GM18505 (cell line): ENCODE data around the gene KCTD1.

Experiments
- ATAC-seq: cut with Tn5 transposase; IDR thresholded peaks from one replicate; pipeline ENCODE4 v1.9.1; 2021; ENCODE audit not compliant: unreplicated experiment
- POLR2A ChIP-seq: IDR thresholded peaks from 4 replicates; pipeline ENCODE4 v1.6.1; 2011; ENCODE audit warnings: borderline replicate concordance; ENCODE audit not compliant: insufficient read depth, insufficient read length; ENCODE audit errors: extremely low read depth

The KCTD1 gene

DNA sequence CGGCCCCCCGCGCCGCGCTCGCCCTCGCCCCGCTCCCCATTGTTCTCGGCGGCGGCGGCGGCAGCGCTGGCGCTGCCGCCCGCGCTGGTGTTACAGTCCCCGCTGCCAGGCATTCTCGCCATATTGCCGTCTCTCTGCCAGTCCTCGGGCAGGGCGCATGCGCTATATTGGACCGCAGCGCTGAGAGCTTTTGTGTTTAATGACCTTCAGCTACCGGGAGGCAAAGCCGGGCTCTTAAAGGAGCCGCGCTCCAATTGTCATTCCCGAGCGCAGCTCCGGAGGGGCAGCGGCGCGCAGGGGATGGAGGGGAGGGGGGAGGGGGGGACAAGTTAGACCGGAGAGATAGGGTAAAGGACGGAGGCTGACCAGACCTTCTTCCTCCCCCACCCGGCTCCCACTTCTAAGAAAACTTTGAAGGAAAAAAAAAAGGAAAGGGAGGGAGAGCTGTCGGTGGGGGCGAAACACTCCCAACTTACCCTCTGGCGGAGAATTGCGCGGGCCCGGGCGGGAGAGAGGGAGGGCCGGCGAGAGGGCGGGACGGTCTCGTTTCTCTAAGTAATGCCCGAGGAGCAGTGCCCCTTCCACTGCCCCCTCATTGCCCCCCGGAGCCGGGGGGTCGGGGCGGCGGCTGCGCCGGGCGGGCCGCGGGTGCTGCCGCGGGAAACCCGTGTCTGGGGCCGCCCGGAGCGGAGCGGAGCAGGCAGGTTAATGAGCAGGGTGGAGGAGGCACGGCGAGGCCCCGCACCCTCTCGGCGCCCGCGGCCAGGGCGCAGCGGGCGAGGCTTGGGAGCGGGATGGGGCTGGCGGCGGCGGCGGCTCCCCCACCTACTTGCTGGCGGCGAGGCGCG, at the start of gene KCTD1:
Gene KCTD1 (minus strand): TSS at position 139 of the 848 bp plus-strand sequence. CDS start 17 bp downstream, at position 122.
- peak; percentile 54 for TF ChIP-seq POLR2A
- peak; percentile 44 for ATAC-seq

DNA sequence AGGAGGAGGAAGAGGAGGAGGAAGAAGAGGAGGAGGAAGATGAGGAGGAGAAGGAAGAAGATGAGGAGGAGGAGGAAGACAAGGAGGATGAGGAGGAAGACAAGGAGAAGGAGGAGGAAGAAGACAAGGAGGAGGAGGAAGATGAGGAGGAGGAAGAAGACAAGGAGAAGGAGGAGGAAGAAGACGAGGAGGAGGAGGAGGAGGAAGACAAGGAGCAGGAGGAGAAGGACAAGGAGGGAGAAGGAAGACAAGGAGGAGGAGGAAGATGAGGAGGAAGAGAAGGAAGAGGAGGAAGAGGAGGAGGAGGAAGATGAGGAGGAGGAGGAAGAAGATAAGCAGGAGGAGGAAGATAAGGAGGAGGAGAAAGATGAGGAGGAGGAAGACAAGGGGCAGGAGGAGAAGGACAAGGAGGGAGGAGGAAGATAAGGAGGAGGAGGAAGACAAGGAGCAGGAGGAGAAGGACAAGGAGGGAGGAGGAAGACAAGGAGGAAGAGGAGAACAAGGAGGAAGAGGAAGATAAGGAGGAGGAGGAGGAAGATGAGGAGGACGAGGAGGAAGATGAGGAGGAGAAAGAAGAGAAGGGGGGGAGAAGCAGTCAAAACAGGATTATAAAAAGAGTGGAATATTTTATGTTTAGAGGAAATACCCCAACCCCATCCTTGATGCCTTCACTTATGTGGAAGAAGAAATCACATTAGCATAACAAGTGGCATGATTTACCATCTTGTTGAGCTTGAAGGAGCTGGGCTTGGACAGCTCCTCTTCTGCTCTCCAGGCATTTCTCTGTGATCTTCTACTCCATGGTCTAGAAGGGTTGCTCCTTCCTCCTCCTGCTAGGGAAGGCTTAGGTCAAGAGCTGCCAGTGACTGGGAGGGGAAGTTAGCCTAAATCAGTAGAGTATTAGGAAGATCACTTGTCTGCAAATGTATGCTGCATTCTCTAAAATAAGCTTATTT, 45.3 kb upstream of the KCTD1 start:
- no peak for ATAC-seq
- no peak for TF ChIP-seq POLR2A

DNA sequence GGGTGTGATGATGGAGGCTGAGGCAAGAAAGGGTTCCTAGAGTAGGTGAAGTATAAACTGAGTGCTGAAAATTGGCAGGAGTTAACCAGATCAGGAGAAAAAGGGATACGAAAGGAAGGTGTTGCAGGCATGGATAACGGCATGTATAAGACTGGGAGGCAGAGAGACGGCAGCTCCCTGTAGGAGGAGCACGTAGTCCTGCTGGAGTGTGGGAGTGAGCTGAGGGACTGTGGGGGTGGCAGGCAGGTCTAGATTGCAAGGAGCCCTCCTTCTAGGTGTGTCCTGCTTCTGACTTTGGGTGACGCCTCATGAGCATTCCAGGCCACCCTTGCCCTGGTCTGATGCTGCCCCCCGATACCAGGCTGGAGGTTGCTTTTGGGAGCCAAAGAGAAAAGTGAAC, 36.4 kb upstream of the KCTD1 start:
- TF ChIP-seq POLR2A = no peak
- ATAC-seq = no peak

DNA sequence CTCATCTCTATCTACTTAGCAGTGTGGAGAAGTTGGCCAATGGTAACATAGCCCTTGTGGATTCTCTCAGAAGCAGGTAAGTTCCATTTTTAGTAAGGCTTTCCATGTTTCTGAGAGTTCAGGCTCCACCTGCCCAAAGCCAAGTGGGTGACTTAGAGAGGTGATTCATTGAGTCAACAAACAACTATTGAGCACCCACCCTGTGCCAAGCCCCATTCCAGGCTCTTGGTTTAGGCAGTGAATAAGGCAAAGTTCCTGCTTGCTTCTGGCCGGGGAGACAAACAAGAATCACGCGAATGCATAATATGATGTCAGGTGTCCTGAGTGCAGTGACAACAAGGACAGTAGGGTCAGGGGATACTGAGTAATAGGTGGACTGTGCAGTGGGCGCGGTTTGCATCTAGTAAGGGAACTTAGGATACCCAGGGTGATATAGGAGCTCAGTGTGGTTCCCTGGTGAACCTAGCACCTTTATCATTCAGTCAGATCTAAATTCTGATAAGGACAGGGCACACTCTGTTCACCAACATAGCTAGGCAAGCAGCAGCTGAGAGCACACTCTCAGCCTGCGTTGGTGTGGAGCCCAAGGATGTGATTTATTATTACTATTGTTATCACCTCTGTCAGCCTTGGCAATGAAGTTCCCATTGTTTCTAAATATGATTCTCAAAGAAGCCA, 31.7 kb upstream of the KCTD1 start:
- no peak for TF ChIP-seq POLR2A
- no peak for ATAC-seq

DNA sequence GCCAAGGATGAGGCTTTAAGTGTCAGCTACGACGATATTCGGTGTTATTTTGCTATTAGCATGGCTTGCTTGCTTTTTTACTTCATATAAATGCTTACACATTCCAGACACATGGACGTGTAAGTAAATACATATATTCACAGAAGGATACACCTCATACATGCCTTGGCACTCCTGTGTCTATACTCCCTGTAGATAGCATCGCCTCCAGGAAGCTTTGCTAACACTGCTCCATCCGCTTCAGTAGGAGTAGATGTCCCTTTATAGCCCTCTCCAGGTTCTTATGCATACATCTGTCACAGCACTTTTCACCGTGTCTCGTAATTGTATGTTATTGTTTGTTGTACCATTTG, 27.5 kb upstream of the KCTD1 start:
- no peak for ATAC-seq
- no peak for TF ChIP-seq POLR2A

DNA sequence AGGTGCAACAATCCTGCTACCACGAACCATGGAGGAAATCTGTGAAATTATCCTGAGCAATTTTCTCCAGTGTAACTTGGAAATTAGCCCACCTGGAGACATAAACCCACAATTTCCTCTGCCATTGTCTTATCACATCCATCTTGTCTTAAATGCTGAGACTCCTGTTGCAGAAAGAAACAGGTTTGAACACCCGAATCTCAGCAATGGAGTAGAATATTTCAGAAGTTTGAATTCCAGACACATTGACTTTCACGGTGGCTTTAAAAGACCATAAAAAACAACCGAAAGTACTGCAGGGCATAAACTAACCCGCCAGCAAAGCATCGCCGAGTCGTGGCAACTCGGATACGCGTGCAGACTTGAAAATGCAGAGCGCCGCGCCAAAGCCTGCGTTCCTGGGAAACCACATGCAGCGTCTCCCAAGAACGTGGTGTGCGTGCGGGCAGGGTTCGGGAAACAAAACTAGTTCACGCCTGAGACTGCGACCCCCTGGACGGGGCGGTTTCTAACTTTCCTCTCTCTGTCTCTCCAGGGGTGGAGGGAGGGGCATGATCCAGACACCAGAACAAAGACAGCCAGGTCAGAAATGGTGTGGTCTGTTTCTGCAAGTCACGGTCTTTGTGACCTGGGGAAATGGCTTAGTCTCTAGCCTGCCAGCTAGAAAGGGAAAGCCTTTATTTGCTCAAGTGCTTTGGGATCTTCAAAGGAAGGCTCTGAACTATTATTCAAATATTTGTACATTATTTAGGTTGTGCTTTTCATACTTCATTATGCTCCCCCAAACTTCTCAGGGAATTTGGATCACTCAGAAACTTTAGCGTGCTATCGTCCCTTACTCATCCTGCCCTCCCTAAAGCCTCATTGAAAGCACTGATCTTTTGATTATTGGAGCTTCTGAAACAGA, 26.9 kb upstream of the KCTD1 start:
- no peak for ATAC-seq
- no peak for TF ChIP-seq POLR2A

DNA sequence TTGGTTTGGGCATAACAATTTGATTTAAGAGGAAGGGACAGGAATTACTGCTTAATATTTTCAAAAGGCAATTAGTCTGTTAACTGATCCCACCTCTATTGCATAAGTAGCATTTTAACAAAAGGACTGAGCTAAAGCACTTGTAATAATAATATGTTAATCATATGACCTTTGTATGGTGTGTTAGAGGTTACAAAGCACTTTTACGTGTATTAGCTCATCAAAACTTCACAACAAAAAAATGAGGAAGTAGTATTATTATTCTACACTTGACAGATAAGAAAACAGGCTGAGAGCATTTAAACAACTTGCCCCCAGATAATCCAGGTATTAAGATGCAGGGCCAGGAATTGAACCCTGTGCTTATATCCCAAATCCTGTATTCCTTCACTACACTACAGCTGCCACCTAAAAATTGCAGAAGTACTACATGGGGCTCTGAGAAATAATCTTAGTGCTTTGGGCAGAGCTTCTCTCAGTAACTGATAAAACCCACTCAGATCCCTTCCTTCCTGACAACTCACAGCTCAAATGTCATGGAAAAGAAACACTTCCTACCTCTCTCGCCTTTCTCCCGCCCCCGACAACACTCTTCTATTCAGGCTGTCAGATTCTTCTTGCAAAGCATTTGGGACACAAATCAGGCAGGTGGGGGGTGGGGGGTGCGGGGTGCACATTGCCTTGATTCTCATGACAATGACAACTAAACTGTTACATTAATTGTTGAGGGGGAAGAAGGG, 20.7 kb upstream of the KCTD1 start:
- ATAC-seq = no peak

DNA sequence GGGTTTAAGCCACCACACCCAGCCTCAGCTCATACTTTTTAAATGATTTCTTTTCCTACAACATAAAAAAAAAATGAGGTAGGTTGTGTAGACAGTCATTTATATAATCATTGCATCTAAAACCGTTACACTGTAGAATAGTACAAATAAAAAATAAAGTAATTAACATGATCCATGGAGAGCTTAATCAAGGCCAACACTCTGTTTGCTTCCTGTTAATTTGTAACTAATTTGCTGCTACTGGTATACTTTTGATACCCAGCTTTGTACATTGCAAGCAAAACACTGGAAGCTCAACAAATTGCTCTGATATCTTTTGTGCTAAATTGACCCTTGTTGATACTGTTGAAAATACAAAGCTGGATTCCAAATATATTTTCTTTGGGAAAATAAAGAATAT, 20.2 kb upstream of the KCTD1 start:
- no peak for ATAC-seq
- TF ChIP-seq POLR2A = no peak

More for the DNA sequence above, 20.7 kb upstream of the KCTD1 start:
- TF ChIP-seq POLR2A = no peak

DNA sequence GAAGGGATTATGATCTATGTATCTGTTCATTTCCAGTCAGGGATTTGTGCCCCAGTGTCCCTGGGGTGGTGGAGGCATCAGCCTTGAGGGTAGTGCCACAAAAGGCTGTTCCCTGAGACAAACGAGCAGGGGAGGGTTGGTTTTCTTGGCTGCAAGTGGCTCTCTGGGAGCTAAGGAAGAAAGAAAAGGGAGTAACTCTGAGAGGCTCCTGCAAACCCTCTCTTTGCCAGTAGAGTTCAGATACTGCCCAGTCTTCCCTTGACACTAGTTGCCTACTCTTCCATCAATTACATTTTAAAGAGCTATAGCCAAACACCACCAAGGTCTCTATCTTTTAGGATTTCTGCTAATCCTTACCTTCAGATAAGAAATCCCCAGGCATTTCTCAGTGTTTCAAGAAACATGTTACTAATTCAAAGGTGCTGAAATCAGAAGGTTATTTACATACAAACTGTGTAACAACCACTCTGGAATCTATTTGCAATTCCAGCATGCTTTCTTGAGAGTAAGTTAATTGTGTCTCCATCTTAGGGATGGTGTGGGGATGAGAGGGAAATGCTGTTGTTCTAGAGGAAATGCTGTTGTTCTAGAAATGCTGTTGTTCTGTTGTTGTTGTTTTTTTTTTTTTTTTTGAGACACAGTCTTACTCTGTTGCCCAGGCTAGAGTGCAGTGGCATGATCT, 18.7 kb upstream of the KCTD1 start:
- no peak for ATAC-seq
- TF ChIP-seq POLR2A = no peak

DNA sequence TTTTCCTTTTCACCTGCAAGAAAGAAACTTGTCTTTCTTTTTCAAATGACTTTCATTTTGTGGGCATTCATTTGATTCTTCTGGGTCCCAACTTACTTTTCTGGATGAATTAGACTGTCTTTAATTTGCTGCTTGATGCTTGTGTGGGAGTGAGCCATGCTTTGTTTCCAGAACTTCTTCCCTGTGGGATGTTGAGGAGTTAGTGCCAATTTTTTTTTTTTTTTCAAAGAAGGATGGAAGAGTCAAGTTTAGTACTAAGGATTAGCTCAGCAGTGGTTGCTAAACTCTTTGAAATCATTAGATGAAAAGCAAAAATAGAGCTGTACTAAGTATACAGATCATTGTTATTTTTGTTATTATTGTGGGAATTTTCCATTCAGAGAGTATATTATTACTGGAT, 17.2 kb upstream of the KCTD1 start:
- ATAC-seq = no peak
- TF ChIP-seq POLR2A = no peak

DNA sequence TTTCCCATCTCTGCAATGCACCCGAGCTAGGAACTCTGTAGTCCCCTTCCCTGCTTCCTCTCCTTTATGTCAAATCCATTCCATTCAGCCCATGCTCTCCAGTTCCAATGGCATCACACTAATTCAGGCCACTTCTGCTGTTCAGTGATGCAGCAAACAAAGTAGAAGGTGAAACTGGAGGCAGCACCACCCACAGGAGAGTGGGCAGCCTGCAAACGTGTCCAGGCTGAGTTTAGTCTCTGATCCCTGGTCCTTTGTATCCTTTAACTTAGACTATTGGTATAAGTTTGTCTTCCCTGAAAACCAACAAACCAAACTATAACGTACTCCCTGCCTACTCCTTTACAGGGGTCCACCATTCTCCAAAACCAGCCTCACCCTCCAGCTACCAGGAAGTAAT, 14.7 kb upstream of the KCTD1 start:
- ATAC-seq = no peak
- no peak for TF ChIP-seq POLR2A
